SK-N-SH treated with all-trans-retinoic acid at 6 μM for 48 hours (cell line): ENCODE measurements around the gene PPM1D.

Source experiments
- ATAC-seq: fragments of 200-7000 bp; cut with Tn5 transposase; 3 replicates; pipeline ENCODE4 v1.9.1; 2020; ENCODE audit warnings: mild to moderate bottlenecking, moderate library complexity
- ARNTL ChIP-seq: fragments of 450-650 bp; formaldehyde crosslinking; IDR thresholded peaks from 2 replicates; pipeline ENCODE4 v1.5.0; 2020; ENCODE audit warnings: low read depth, mild to moderate bottlenecking, moderate library complexity, borderline replicate concordance
- BACH2 ChIP-seq: fragments of 250-450 bp; sonication (Bioruptor Pico); IDR thresholded peaks from 2 replicates; pipeline ENCODE4 v1.9.0; 2021; ENCODE audit warnings: mild to moderate bottlenecking, borderline replicate concordance
- ESRRG ChIP-seq: fragments of 250-450 bp; sonication (Bioruptor Pico); IDR thresholded peaks from 2 replicates; pipeline ENCODE4 v1.6.1; 2021; ENCODE audit warnings: mild to moderate bottlenecking
- GLIS3 ChIP-seq: fragments of 250-450 bp; sonication (Bioruptor Pico); IDR thresholded peaks from 2 replicates; pipeline ENCODE4 v1.5.0; 2020; ENCODE audit warnings: mild to moderate bottlenecking, moderate library complexity
- ISL1 ChIP-seq: fragments of 250-450 bp; sonication (Bioruptor Pico); IDR thresholded peaks from 2 replicates; pipeline ENCODE4 v2.1.2; 2022; ENCODE audit warnings: mild to moderate bottlenecking, moderate library complexity
- OSR1 ChIP-seq: fragments of 250-450 bp; sonication (Bioruptor Pico); IDR thresholded peaks from 2 replicates; pipeline ENCODE4 v1.8.0; 2022; ENCODE audit warnings: moderate library complexity, mild to moderate bottlenecking, inconsistent platforms
- PPARA ChIP-seq: fragments of 250-450 bp; sonication (Bioruptor Pico); IDR thresholded peaks from 2 replicates; pipeline ENCODE4 v1.5.0; 2020; ENCODE audit warnings: mild to moderate bottlenecking, borderline replicate concordance
- RARB ChIP-seq: fragments of 250-450 bp; sonication (Bioruptor Pico); IDR thresholded peaks from 2 replicates; pipeline ENCODE4 v1.8.0; 2021; ENCODE audit warnings: mild to moderate bottlenecking, moderate library complexity
- SNAI2 ChIP-seq: fragments of 250-450 bp; sonication (Bioruptor Pico); IDR thresholded peaks from 2 replicates; pipeline ENCODE4 v1.5.0; 2020; ENCODE audit warnings: mild to moderate bottlenecking, moderate library complexity
- TCF4 ChIP-seq: fragments of 250-450 bp; sonication (Bioruptor Pico); IDR thresholded peaks from 2 replicates; pipeline ENCODE4 v1.8.0; 2021; ENCODE audit warnings: mild to moderate bottlenecking, moderate library complexity, borderline replicate concordance
- TOX ChIP-seq: fragments of 250-450 bp; sonication (Bioruptor Pico); IDR thresholded peaks from 2 replicates; pipeline ENCODE4 v1.8.0; 2021; ENCODE audit warnings: mild to moderate bottlenecking, moderate library complexity, borderline replicate concordance
- ZFP3 ChIP-seq: fragments of 250-450 bp; sonication (Bioruptor Pico); IDR thresholded peaks from 2 replicates; pipeline ENCODE4 v1.5.0; 2020; ENCODE audit warnings: mild to moderate bottlenecking, moderate library complexity
- ZFP30 ChIP-seq: fragments of 450-650 bp; formaldehyde crosslinking; IDR thresholded peaks from 2 replicates; pipeline ENCODE4 v1.5.0; 2022; ENCODE audit warnings: mild to moderate bottlenecking, moderate library complexity
- ZNF565 ChIP-seq: fragments of 450-650 bp; formaldehyde crosslinking; conservative IDR thresholded peaks from 2 replicates; pipeline ENCODE4 v1.5.0; 2020; ENCODE audit warnings: low read depth, mild to moderate bottlenecking, moderate library complexity
- ZNF70 ChIP-seq: fragments of 450-650 bp; formaldehyde crosslinking; IDR thresholded peaks from 2 replicates; pipeline ENCODE4 v1.5.0; 2020; ENCODE audit warnings: mild to moderate bottlenecking, moderate library complexity
- ZNF8 ChIP-seq: fragments of 450-650 bp; formaldehyde crosslinking; IDR thresholded peaks from 2 replicates; pipeline ENCODE4 v1.5.0; 2020; ENCODE audit warnings: mild to moderate bottlenecking, moderate library complexity
- TF ChIP-seq, protein P1 (sequence below): fragments of 250-450 bp; sonication (Bioruptor Pico); IDR thresholded peaks from 2 replicates; pipeline ENCODE4 v1.8.0; 2020; ENCODE audit warnings: mild to moderate bottlenecking, moderate library complexity, borderline replicate concordance
- TF ChIP-seq, protein P2 (sequence below): fragments of 250-450 bp; sonication (Bioruptor Pico); IDR thresholded peaks from 2 replicates; pipeline ENCODE4 v1.5.1; 2021; ENCODE audit warnings: mild to moderate bottlenecking, moderate library complexity
- TF ChIP-seq, protein P3 (sequence below): fragments of 250-450 bp; sonication (Bioruptor Pico); IDR thresholded peaks from 2 replicates; pipeline ENCODE4 v1.8.0; 2021; ENCODE audit warnings: low read depth, mild to moderate bottlenecking, moderate library complexity, borderline replicate concordance
- TF ChIP-seq, protein P4 (sequence below): fragments of 250-450 bp; sonication (Bioruptor Pico); IDR thresholded peaks from 2 replicates; pipeline ENCODE4 v1.5.0; 2020; ENCODE audit warnings: mild to moderate bottlenecking, moderate library complexity
- TF ChIP-seq, protein P5 (sequence below): fragments of 250-450 bp; sonication (Bioruptor Pico); IDR thresholded peaks from 2 replicates; pipeline ENCODE4 v1.5.1; 2020; ENCODE audit warnings: low read depth, mild to moderate bottlenecking, moderate library complexity

Gene PPM1D

DNA sequence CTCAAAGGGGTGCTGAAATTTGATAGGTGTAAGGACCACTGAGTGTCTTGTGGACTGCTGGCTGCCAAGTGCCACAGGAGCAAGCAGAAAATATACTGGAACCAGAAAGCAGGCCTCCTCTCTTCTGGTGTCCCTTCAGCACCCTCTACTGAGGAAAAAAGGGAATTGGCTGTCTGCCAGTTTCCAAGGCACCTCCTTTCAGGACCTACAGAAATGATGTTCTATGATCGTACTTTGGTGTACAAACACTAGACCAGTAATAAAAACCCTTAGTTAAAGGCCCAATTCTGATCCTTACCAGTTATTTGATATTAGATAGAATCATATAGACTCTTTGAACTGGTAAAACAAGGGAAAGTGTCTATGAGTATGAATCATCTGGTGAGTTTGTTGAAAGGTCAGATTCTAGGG is 41.8 kb downstream of the PPM1D start:
- peak; percentile 88 for ATAC-seq
- TF ChIP-seq ZNF70 (no peak), TCF4 (CRISPR knock-in tag) (no peak), BACH2 (CRISPR knock-in tag) (no peak), ZNF565 (no peak), RARB (CRISPR knock-in tag) (no peak), ZFP3 (CRISPR knock-in tag) (no peak), ZNF8 (CRISPR knock-in tag) (no peak), ZFP30 (CRISPR knock-in tag) (no peak), GLIS3 (CRISPR knock-in tag) (no peak), ISL1 (CRISPR knock-in tag) (no peak), OSR1 (CRISPR knock-in tag) (no peak), ARNTL (no peak), PPARA (CRISPR knock-in tag) (no peak), SNAI2 (CRISPR knock-in tag) (no peak)
- TF ChIP-seq, protein P1, sequence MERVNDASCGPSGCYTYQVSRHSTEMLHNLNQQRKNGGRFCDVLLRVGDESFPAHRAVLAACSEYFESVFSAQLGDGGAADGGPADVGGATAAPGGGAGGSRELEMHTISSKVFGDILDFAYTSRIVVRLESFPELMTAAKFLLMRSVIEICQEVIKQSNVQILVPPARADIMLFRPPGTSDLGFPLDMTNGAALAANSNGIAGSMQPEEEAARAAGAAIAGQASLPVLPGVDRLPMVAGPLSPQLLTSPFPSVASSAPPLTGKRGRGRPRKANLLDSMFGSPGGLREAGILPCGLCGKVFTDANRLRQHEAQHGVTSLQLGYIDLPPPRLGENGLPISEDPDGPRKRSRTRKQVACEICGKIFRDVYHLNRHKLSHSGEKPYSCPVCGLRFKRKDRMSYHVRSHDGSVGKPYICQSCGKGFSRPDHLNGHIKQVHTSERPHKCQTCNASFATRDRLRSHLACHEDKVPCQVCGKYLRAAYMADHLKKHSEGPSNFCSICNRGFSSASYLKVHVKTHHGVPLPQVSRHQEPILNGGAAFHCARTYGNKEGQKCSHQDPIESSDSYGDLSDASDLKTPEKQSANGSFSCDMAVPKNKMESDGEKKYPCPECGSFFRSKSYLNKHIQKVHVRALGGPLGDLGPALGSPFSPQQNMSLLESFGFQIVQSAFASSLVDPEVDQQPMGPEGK (CRISPR knock-in tag): no peak
- TF ChIP-seq, protein P2, sequence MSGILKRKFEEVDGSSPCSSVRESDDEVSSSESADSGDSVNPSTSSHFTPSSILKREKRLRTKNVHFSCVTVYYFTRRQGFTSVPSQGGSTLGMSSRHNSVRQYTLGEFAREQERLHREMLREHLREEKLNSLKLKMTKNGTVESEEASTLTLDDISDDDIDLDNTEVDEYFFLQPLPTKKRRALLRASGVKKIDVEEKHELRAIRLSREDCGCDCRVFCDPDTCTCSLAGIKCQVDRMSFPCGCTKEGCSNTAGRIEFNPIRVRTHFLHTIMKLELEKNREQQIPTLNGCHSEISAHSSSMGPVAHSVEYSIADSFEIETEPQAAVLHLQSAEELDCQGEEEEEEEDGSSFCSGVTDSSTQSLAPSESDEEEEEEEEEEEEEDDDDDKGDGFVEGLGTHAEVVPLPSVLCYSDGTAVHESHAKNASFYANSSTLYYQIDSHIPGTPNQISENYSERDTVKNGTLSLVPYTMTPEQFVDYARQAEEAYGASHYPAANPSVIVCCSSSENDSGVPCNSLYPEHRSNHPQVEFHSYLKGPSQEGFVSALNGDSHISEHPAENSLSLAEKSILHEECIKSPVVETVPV (CRISPR knock-in tag): no peak
- TF ChIP-seq, protein P3, sequence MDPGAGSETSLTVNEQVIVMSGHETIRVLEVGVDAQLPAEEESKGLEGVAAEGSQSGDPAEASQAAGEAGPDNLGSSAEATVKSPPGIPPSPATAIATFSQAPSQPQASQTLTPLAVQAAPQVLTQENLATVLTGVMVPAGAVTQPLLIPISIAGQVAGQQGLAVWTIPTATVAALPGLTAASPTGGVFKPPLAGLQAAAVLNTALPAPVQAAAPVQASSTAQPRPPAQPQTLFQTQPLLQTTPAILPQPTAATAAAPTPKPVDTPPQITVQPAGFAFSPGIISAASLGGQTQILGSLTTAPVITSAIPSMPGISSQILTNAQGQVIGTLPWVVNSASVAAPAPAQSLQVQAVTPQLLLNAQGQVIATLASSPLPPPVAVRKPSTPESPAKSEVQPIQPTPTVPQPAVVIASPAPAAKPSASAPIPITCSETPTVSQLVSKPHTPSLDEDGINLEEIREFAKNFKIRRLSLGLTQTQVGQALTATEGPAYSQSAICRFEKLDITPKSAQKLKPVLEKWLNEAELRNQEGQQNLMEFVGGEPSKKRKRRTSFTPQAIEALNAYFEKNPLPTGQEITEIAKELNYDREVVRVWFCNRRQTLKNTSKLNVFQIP (CRISPR knock-in tag): no peak
- TF ChIP-seq, protein P4, sequence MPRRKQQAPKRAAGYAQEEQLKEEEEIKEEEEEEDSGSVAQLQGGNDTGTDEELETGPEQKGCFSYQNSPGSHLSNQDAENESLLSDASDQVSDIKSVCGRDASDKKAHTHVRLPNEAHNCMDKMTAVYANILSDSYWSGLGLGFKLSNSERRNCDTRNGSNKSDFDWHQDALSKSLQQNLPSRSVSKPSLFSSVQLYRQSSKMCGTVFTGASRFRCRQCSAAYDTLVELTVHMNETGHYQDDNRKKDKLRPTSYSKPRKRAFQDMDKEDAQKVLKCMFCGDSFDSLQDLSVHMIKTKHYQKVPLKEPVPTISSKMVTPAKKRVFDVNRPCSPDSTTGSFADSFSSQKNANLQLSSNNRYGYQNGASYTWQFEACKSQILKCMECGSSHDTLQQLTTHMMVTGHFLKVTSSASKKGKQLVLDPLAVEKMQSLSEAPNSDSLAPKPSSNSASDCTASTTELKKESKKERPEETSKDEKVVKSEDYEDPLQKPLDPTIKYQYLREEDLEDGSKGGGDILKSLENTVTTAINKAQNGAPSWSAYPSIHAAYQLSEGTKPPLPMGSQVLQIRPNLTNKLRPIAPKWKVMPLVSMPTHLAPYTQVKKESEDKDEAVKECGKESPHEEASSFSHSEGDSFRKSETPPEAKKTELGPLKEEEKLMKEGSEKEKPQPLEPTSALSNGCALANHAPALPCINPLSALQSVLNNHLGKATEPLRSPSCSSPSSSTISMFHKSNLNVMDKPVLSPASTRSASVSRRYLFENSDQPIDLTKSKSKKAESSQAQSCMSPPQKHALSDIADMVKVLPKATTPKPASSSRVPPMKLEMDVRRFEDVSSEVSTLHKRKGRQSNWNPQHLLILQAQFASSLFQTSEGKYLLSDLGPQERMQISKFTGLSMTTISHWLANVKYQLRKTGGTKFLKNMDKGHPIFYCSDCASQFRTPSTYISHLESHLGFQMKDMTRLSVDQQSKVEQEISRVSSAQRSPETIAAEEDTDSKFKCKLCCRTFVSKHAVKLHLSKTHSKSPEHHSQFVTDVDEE (CRISPR knock-in tag): no peak
- TF ChIP-seq, protein P5, sequence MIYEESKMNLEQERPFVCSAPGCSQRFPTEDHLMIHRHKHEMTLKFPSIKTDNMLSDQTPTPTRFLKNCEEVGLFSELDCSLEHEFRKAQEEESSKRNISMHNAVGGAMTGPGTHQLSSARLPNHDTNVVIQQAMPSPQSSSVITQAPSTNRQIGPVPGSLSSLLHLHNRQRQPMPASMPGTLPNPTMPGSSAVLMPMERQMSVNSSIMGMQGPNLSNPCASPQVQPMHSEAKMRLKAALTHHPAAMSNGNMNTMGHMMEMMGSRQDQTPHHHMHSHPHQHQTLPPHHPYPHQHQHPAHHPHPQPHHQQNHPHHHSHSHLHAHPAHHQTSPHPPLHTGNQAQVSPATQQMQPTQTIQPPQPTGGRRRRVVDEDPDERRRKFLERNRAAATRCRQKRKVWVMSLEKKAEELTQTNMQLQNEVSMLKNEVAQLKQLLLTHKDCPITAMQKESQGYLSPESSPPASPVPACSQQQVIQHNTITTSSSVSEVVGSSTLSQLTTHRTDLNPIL: no peak

DNA sequence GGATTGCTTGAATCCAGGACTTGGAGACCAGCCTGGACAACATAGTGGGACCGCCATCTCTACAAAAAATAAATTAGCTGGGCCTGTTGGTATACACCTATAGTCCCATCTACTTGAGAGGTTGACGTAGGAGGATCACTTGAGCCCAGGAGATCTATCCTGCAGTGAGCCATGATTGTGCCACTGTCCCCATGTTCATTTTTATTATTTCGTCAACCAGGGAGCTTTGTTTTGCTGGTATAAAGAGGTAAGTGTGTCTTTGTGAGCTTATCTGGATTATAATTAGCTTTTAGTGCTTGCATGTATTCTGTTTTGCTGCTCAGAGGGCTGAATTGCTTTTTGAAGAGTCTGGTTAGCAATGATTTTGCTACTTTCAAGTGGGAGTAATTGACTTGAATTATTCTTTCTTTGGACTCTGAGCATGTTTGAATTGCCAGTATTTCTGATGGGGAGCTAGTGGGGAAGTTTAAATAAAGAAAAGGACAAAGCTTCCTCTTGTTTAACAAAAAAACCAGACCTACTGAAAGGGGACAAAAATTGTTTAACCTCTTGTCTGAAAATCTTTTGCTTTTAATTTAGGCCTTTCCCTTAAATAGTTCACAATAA is 46.0 kb downstream of the PPM1D start:
- no peak for TF ChIP-seq ZFP3 (CRISPR knock-in tag)
- TF ChIP-seq SNAI2 (CRISPR knock-in tag): no peak
- no peak for TF ChIP-seq GLIS3 (CRISPR knock-in tag)
- TF ChIP-seq TOX (CRISPR knock-in tag): no peak
- TF ChIP-seq PPARA (CRISPR knock-in tag): no peak
- TF ChIP-seq, protein P2 (CRISPR knock-in tag): no peak
- TF ChIP-seq ZNF8 (CRISPR knock-in tag): no peak
- no peak for TF ChIP-seq ARNTL
- TF ChIP-seq ESRRG: no peak
- TF ChIP-seq TCF4 (CRISPR knock-in tag): no peak
- no peak for TF ChIP-seq ZNF70
- TF ChIP-seq, protein P3 (CRISPR knock-in tag): no peak
- no peak for TF ChIP-seq ZFP30 (CRISPR knock-in tag)
- no peak for TF ChIP-seq OSR1 (CRISPR knock-in tag)
- no peak for TF ChIP-seq RARB (CRISPR knock-in tag)
- TF ChIP-seq, all 23 proteins: peak for 0
- no peak for ATAC-seq
